Smooth muscle cell (in vitro differentiated cells): ENCODE results near the gene GTF3C1. TPM values are rescaled to one million over a fixed set of nuclear protein-coding genes. Genes with fewer than 3 reads are reported as not detected.

Experiments used
- DNase-seq: peaks from one replicate; lab custom pipeline; 2025; ENCODE audit not compliant: unreplicated experiment; lab: John Stamatoyannopoulos, UW
- H2AFZ ChIP-seq: fragments of 200-600 bp; sonication (generic); 2 replicates; pipeline ENCODE4 v1.6.0; 2016; ENCODE audit warnings: antibody characterized with exemption, low read depth, mild to moderate bottlenecking
- H3F3A ChIP-seq: fragments of 200-600 bp; sonication (generic); 2 replicates; pipeline ENCODE4 v1.6.0; 2017; ENCODE audit warnings: antibody characterized with exemption, low read depth
- H3K27ac ChIP-seq: fragments of 200-600 bp; sonication (generic); 2 replicates; pipeline ENCODE4 v1.5.1; 2016; ENCODE audit warnings: low read depth, mild to moderate bottlenecking
- H3K27me3 ChIP-seq: fragments of 200-600 bp; sonication (generic); 2 replicates; pipeline ENCODE4 v1.6.1; 2016; ENCODE audit warnings: low read depth, mild to moderate bottlenecking
- H3K36me3 ChIP-seq: fragments of 200-600 bp; sonication (generic); 2 replicates; pipeline ENCODE4 v1.5.1; 2016; ENCODE audit warnings: low read depth
- H3K4me1 ChIP-seq: fragments of 200-600 bp; sonication (generic); 2 replicates; pipeline ENCODE4 v1.5.1; 2016; ENCODE audit warnings: low read depth
- H3K4me2 ChIP-seq: fragments of 200-600 bp; sonication (generic); 2 replicates; pipeline ENCODE4 v1.6.0; 2016; ENCODE audit warnings: mild to moderate bottlenecking
- H3K4me3 ChIP-seq: fragments of 200-600 bp; sonication (generic); 2 replicates; pipeline ENCODE4 v1.5.1; 2016; ENCODE audit warnings: mild to moderate bottlenecking
- H3K79me2 ChIP-seq: fragments of 200-600 bp; sonication (generic); 2 replicates; pipeline ENCODE4 v1.6.0; 2016; ENCODE audit warnings: low read depth, mild to moderate bottlenecking
- H3K9ac ChIP-seq: fragments of 200-600 bp; sonication (generic); 2 replicates; pipeline ENCODE4 v1.6.0; 2016; ENCODE audit warnings: low read depth
- H3K9me3 ChIP-seq: fragments of 200-600 bp; sonication (generic); replicated peaks from 2 replicates; pipeline ENCODE4 v1.5.1; 2016; ENCODE audit warnings: low read depth
- H4K20me1 ChIP-seq: fragments of 200-600 bp; sonication (generic); 2 replicates; pipeline ENCODE4 v1.6.0; 2016; ENCODE audit warnings: low read depth
- WGBS: methylation state at CpG from one replicate; pipeline ENCODE4 v1.1.7; 2016; ENCODE audit warnings: low lambda C conversion rate; 5-methylcytosine and 5-hydroxymethylcytosine counted together
- polyA plus RNA-seq: library from polyadenylated mRNA; unstranded; fragments of >200 nt; fragmentation: Nextera tagmentation; extraction: Ambion mirVana; gene quantifications from 2 replicates; pipeline ENCODE4 v1.2.1, GENCODE V29; 2016
- total RNA-seq: library from RNA; depleted of rRNA; stranded (reverse); fragments of >200 nt; gene quantifications from 2 replicates; pipeline ENCODE4 v1.2.3, GENCODE V29; 2014
- TF ChIP-seq, protein P1 (sequence below): fragments of 200-600 bp; sonication (generic); IDR thresholded peaks from 2 replicates; pipeline ENCODE4 v1.5.1; 2017; ENCODE audit warnings: borderline replicate concordance, mild to moderate bottlenecking, antibody characterized with exemption; ENCODE audit not compliant: insufficient read depth, poor library complexity, severe bottlenecking

Gene GTF3C1
- total and polyA plus RNA-seq, 2 experiments from 2014 or later, result 47.6 to 78.5 TPM

DNA sequence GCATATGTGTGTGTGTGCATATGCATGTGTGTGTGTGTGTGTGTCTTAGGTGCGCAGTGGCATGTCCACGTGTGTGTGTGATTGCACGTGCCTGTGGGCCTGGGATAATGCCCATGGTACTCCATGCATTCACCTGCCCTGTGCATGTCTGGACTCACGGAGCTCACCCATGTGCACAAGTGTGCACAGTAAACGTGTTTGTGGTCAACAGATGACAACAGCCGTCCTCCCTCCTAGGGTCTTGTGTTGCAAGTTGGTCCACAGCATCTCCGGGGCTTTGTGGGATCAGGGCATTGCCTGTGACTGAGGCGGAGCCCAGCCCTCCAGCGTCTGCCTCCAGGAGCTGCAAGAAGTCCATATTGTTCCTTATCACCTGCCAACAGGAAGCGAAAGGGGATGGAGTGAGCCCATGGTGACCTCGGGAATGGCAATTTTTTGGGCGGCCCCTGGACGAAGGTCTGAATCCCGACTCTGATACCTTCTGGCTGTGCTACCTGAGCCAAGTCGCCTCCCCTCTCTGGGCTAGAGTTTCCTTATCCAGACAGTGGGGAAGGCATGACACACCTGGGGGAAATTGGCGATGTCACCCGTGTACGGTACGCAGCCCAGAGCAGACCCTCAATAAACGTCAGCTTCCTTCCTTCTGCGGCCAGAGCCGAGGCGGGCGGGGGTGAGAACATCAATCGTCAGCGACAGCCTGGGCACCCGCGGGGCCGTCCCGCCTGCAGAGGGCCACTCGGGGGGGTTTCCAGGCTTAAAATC lies 100.1 kb downstream of the GTF3C1 start:
- H3K4me1 ChIP-seq, result no peaks in the 10 kb centered on the region
- H3K4me3 ChIP-seq, result no peak overlapping the region
- no peak for DNase-seq
- no peaks in the 10 kb centered on the region for H3K9me3 ChIP-seq
- 90% methylated on average over 31 of the region's 31 CpGs for WGBS
- TF ChIP-seq, protein P1, sequence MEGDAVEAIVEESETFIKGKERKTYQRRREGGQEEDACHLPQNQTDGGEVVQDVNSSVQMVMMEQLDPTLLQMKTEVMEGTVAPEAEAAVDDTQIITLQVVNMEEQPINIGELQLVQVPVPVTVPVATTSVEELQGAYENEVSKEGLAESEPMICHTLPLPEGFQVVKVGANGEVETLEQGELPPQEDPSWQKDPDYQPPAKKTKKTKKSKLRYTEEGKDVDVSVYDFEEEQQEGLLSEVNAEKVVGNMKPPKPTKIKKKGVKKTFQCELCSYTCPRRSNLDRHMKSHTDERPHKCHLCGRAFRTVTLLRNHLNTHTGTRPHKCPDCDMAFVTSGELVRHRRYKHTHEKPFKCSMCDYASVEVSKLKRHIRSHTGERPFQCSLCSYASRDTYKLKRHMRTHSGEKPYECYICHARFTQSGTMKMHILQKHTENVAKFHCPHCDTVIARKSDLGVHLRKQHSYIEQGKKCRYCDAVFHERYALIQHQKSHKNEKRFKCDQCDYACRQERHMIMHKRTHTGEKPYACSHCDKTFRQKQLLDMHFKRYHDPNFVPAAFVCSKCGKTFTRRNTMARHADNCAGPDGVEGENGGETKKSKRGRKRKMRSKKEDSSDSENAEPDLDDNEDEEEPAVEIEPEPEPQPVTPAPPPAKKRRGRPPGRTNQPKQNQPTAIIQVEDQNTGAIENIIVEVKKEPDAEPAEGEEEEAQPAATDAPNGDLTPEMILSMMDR, result no peak
- no peak overlapping the region for H3K9ac ChIP-seq
- no peaks in the 10 kb centered on the region for H3K79me2 ChIP-seq
- no peaks in the 10 kb centered on the region for H3F3A ChIP-seq
- H3K27ac ChIP-seq, result no peak overlapping the region
- no peak overlapping the region for H3K4me2 ChIP-seq
- H4K20me1 ChIP-seq, result no peaks in the 10 kb centered on the region
- H3K27me3 ChIP-seq, result no peaks in the 10 kb centered on the region
- H2AFZ ChIP-seq, result no peak overlapping the region
- H3K36me3 ChIP-seq, result no peaks in the 10 kb centered on the region

DNA sequence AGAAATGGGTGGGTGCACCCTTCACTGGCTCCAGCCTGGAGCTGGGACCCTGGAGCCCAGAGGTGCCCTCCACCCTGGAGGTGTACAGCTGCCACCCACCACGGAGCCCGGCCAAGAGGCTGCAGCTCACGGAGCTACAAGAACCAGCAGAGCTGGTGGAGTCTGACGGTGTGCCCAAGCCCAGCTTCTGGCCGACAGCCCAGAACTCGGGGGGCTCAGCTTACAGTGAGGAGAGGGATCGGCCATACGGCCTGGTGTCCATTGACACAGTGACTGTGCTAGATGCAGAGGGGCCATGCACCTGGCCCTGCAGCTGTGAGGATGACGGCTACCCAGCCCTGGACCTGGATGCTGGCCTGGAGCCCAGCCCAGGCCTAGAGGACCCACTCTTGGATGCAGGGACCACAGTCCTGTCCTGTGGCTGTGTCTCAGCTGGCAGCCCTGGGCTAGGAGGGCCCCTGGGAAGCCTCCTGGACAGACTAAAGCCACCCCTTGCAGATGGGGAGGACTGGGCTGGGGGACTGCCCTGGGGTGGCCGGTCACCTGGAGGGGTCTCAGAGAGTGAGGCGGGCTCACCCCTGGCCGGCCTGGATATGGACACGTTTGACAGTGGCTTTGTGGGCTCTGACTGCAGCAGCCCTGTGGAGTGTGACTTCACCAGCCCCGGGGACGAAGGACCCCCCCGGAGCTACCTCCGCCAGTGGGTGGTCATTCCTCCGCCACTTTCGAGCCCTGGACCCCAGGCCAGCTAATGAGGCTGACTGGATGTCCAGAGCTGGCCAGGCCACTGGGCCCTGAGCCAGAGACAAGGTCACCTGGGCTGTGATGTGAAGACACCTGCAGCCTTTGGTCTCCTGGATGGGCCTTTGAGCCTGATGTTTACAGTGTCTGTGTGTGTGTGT lies 100.9 kb downstream of the GTF3C1 start:
- Histone ChIP-seq H3K4me2 (no peak overlapping the region), H3K79me2 (no peaks in the 10 kb centered on the region), H3K27me3 (no peaks in the 10 kb centered on the region), H4K20me1 (no peaks in the 10 kb centered on the region), H3K4me3 (no peak overlapping the region), H3K36me3 (no peaks in the 10 kb centered on the region), H3K27ac (no peak overlapping the region), H2AFZ (no peak overlapping the region), H3K9ac (no peak overlapping the region), H3K9me3 (no peaks in the 10 kb centered on the region), H3F3A (no peaks in the 10 kb centered on the region), H3K4me1 (no peaks in the 10 kb centered on the region)
- no peak for DNase-seq
- TF ChIP-seq, protein P1, result no peak
- 92% methylated on average over 17 of the region's 19 CpGs for WGBS

DNA sequence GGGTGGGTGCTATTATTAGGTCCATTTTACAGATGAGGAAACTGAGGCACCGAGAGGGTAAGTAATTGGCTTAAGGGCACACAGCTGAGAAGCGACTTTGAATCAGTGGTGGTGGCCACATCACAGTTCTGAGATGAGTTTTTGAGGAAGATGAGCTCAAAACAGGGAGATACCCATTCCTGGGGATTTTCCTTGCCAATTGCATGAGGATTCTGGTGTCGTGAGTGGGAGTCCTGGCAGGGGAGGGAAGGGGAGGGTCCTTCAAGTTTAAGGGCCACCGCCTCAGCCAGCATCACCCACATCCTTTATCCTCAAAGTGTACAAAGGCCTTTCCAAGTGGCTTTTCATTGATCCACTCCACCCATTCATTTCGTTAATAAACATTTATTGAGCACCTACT lies 102.4 kb downstream of the GTF3C1 start:
- Histone ChIP-seq H3K27me3 (no peaks in the 10 kb centered on the region), H3K9me3 (no peaks in the 10 kb centered on the region), H3K27ac (no peak overlapping the region), H3K4me2 (no peak overlapping the region), H2AFZ (no peak overlapping the region), H3F3A (no peaks in the 10 kb centered on the region), H3K4me3 (no peak overlapping the region), H3K4me1 (no peaks in the 10 kb centered on the region), H4K20me1 (no peaks in the 10 kb centered on the region), H3K36me3 (no peaks in the 10 kb centered on the region), H3K9ac (no peak overlapping the region), H3K79me2 (no peaks in the 10 kb centered on the region)
- DNase-seq, result no peak
- TF ChIP-seq, protein P1, result no peak
- WGBS, result 94% methylated on average over 5 of the region's 5 CpGs
